RWPE1 (cell line): ENCODE measurements around the gene PUDP.
A peak's percentile ranks its signal among the peaks of the same experiment; 100 is the strongest.

Experiments
- CTCF ChIA-PET: fragments of 350-600 bp; sonication (Branson Sonifier 250); formaldehyde crosslinking; extraction: SDS; loops from one replicate; lab custom pipeline; 2021; lab: Yijun Ruan, JAX
- POLR2A ChIA-PET: fragments of 400-600 bp; formaldehyde crosslinking; extraction: SDS; loops from one replicate; lab custom pipeline; 2020; ENCODE audit warnings: antibody characterized with exemption; ENCODE audit not compliant: low non-redundant PET; lab: Yijun Ruan, JAX
- DNase-seq: peaks from one replicate; pipeline ENCODE4 v3.0.0; 2012; ENCODE audit warnings: low spot score
- H3K27ac ChIP-seq: fragments of 450-650 bp; 2 replicates; pipeline ENCODE4 v1.5.1; 2017
- TF ChIP-seq, protein P1 (sequence below): fragments of 450-650 bp; conservative IDR thresholded peaks from 2 replicates; pipeline ENCODE4 v1.5.1; 2017; ENCODE audit warnings: low read depth, mild to moderate bottlenecking

PUDP gene

DNA sequence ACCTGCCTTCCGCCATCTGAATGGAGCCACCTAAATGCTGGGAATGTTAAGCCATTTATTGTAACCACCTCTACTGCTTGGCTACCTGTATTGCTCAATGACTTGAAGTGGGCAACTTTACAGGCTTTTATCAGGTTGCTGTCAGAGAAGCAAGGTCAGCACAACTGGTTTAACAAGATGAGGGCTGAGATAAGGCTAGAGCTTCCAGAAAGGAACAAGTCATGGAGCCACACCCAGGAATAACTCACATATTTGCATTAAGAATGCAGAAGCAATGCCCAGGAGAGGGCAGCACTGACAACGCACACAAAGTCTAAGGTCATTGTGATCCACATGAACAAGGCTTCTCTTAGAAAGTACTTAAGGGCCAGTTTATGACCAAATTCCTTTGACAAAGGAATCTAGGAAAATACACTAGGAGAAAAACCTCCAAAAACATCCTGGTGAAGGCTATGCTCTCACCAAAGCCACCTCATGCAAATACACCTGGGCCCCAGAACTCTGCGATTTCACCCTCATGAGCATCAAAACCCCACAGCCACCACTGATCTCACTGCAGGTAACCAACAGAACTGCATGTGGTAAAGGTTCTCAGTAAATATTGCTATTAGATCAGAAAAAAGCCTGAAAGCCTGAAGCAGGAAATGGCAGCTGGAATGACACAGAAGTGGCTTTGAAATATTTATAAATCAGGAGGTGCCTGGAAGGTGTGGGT lies 15.5 kb downstream of the PUDP start:
- ChIA-PET POLR2A (no interaction called here), CTCF (interaction anchor here (0.6 to 1.0 kb wide), 4 partner anchors 14 to 396 kb away, joined by 3 to 4 read pairs (median 3); no protein-coding TSS in a partner anchor)
- TF ChIP-seq, protein P1, sequence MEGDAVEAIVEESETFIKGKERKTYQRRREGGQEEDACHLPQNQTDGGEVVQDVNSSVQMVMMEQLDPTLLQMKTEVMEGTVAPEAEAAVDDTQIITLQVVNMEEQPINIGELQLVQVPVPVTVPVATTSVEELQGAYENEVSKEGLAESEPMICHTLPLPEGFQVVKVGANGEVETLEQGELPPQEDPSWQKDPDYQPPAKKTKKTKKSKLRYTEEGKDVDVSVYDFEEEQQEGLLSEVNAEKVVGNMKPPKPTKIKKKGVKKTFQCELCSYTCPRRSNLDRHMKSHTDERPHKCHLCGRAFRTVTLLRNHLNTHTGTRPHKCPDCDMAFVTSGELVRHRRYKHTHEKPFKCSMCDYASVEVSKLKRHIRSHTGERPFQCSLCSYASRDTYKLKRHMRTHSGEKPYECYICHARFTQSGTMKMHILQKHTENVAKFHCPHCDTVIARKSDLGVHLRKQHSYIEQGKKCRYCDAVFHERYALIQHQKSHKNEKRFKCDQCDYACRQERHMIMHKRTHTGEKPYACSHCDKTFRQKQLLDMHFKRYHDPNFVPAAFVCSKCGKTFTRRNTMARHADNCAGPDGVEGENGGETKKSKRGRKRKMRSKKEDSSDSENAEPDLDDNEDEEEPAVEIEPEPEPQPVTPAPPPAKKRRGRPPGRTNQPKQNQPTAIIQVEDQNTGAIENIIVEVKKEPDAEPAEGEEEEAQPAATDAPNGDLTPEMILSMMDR = peak; percentile 15; the same call in 1 of the 2 replicates
- DNase-seq = peak; percentile 64
- peak overlapping the region; percentile 16; the same call in 1 of the 2 replicates for H3K27ac ChIP-seq

DNA sequence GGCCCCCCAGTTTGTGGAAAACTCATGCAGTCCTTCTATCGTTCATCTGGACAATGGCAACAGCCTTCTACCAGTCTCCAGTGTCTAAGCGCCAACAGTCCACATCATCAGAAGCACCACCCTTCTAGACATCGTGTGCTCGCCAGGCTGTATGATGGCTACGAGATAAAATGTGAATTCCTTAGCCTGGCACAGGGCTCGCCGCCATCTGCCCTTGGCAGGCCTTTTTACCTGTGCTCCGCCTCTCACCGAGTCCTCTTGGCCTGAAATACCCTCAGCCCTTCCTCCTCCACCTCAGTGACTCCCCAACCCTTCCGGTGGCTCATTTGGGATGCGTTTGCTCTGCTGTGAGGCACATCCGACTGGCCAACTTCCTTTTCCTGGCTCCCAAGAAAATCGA lies 16.3 kb downstream of the PUDP start:
- ChIA-PET CTCF (no interaction called here), POLR2A (no interaction called here)
- TF ChIP-seq, protein P1 = no peak
- no peak overlapping the region for H3K27ac ChIP-seq
- DNase-seq = no peak

DNA sequence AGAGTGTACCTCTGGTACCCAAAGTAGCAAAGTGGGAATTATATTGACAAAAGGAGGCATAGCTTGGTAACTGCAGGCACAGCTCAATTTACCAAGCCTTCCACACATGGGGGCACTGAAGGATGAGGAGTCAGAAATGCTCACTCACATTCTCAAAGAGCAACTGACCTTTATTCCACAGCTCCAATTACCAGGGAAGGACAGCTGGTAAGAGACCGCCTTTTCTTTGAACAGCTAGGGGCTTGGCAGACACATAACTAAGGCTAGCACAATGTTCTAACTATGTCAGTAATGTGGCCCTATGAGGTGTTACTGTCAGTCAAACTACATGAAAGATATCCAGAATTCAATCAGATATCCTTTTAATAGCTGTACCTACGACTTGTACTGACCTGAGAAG lies 20.9 kb downstream of the PUDP start:
- DNase-seq = no peak
- ChIA-PET POLR2A (no interaction called here), CTCF (no interaction called here)
- TF ChIP-seq, protein P1 = no peak
- H3K27ac ChIP-seq = no peak overlapping the region

DNA sequence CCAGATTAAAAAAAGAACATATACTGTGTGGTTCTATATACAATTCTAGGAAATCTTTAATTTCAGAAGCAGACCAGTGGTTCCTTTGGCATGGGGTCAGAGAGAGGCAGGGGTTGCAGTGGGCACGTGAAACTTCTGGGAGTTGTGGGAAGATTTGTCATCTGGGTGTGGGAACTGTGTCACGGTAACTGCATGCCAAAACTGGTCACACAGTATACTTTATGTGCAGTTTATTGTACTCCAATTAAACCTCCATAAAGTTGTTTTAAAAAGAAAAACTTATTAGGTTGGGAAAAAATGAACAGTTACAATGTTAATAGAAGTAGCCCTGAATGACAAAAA lies 27.1 kb downstream of the PUDP start:
- H3K27ac ChIP-seq = no peak overlapping the region
- CTCF ChIA-PET = interaction anchor here (0.7 kb wide), 1 partner anchor 525 kb away, joined by 4 read pairs; no protein-coding TSS in a partner anchor
- POLR2A ChIA-PET = no interaction called here
- DNase-seq = no peak
- TF ChIP-seq, protein P1 = no peak

DNA sequence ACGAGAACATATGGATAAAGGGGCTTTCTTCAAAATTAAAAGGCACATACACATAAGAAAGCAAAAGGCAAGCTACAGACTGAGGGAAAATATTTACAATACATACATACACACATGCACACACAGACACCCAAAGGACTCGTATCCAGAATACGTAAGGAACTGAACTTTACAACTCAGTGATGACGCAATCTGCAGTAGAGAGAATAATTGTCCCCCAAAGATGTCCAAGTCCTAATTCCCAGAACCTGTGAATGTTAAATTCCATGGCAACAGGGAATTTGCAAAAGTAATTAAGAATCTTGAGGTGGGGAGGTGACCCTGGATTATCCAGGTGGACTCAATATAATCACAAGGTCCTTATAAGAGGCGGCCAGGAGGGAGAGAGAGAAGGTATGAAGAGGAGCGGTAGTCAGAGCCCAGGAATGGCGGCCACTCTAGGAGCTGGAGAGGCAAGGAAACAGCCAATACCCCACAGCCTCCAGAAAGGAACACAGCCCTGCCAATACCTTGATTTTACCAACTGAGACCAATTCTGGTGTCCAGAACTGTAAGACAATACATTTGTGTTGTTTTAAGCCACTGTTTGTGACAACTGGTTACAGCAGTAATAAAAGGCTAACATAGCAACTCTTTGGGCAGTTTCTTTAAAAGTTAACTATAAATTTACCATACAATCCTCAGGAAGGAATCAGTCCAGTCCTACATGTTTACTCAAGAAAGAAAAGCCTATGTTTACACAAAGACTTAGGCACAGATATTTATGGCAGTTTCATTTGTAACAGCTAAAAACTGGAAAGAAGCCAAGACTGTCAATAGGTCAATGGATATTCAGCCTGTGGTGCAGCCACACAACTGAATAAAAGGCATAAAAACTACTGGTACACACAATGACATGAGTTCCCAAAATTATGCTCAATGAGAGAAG lies 27.7 kb downstream of the PUDP start:
- DNase-seq = peak; percentile 0
- TF ChIP-seq, protein P1 = no peak
- POLR2A ChIA-PET = no interaction called here
- CTCF ChIA-PET = interaction anchor here (0.7 kb wide), 1 partner anchor 524 kb away, joined by 4 read pairs; no protein-coding TSS in a partner anchor
- no peak overlapping the region for H3K27ac ChIP-seq

DNA sequence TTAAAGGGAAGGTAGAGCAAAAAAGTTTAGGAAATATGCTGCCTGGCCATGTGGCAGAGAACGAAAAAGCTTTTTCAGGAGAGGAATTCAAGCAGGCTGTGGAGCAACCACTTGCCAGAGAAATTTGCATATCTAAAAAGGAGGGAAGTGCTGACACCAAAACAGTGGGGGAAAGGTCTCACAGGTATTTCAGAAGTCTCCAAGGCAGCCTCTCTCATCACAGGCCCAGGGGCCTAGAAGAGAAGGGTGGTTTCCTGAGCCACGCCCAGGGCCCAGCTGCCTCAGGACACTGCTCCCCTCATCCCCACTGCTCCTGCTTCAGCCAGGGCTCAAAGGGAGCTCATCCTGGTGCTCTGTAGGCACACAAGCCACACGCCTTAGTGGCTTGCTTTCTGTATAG lies 30.4 kb downstream of the PUDP start:
- ChIA-PET POLR2A (no interaction called here), CTCF (no interaction called here)
- TF ChIP-seq, protein P1 = no peak
- no peak for DNase-seq
- no peak overlapping the region for H3K27ac ChIP-seq
